GM18507 (cell line): ENCODE results near the gene GABBR2.

Source experiments
- DNase-seq: peaks from one replicate; pipeline ENCODE4 v3.0.0; 2011; ENCODE audit warnings: low read depth; ENCODE audit not compliant: insufficient read length; ENCODE audit errors: extremely low spot score
- FAIRE-seq: peaks from 2 replicates; lab custom pipeline; 2011; peaks lifted over from hg19 to GRCh38; lab: Jason Lieb, UNC

Gene GABBR2

GRCh38 chr9:98248737-98249474, 459.8 kb downstream of the GABBR2 start:
- DNase-seq (no peak), FAIRE-seq (no peak)

GRCh38 chr9:98247831-98248657, 460.7 kb downstream of the GABBR2 start:
- no peak for DNase-seq

GRCh38 chr9:98242426-98242825, 466.3 kb downstream of the GABBR2 start:
- FAIRE-seq = no peak
- no peak for DNase-seq

More at GRCh38 chr9:98247831-98248657, 460.7 kb downstream of the GABBR2 start:
- no peak for FAIRE-seq

GRCh38 chr9:98241357-98242300, 467.1 kb downstream of the GABBR2 start:
- FAIRE-seq (no peak), DNase-seq (no peak)

GRCh38 chr9:98240475-98240874, 468.3 kb downstream of the GABBR2 start:
- DNase-seq = no peak
- no peak for FAIRE-seq
